Measurements from ENCODE around the gene NDUFS2.

GRCh38 chr1:161157867-161158266 is 44.3 kb upstream of the NDUFS2 start:
- TF ChIP-seq EP300 (IDR thresholded peaks at IDR 0.05; ENCODE audit: borderline replicate concordance) (no peak), CEBPB (IDR thresholded peaks at IDR 0.05) (no peak), TCF12 (IDR thresholded peaks at IDR 0.05; ENCODE audit: low read depth) (no peak), REST (IDR thresholded peaks at IDR 0.05; ENCODE audit: low read depth) (no peak)

Data from Ishikawa (cell line).